Measurements from ENCODE around the gene DDAH1.

The DDAH1 gene

DNA sequence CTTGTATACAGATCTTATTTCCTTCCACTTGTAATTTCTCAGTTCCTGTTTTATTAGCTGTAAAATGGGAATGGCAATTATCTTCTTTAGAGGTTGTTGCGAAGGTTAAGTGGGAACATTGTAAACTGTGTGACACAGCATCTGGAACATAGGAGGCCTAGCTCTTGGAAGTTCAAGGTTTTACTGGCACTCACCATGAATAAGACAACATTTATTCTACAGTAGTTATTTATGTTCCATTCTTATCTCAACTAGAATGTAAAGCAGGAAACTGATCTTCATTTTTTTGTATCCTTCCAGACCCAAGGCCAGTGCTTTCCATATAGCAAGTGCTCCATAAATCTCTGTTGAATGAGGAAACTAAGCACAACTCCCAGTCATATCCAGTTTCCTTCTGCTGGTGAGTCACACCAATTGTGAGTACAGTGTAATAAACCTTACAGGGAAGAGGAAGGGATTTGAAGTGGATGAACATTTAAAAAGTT, 189.9 kb downstream of the DDAH1 start:
- H3K36me3 ChIP-seq = peaks cover 25% of the 10 kb centered on the region
- peaks cover 45 to 54% of the 10 kb centered on the region in 2 experiments for H3K4me1 ChIP-seq (ENCODE audit: control insufficient read depth in 1 of 2, insufficient read depth in 1 of 2, low read depth in 1 of 2, low read length in 1 of 2)
- peak overlapping the region; percentile 93 for H3K27ac ChIP-seq
- peaks cover 6% of the 10 kb centered on the region for H3K27me3 ChIP-seq
- no peaks in the 10 kb centered on the region for H3K9me3 ChIP-seq
- peak overlapping the region; percentile 73 to 98 for H3K4me3 ChIP-seq (ENCODE audit: low read depth in 1 of 2, low read length in 1 of 2)
- TF ChIP-seq, protein P1, sequence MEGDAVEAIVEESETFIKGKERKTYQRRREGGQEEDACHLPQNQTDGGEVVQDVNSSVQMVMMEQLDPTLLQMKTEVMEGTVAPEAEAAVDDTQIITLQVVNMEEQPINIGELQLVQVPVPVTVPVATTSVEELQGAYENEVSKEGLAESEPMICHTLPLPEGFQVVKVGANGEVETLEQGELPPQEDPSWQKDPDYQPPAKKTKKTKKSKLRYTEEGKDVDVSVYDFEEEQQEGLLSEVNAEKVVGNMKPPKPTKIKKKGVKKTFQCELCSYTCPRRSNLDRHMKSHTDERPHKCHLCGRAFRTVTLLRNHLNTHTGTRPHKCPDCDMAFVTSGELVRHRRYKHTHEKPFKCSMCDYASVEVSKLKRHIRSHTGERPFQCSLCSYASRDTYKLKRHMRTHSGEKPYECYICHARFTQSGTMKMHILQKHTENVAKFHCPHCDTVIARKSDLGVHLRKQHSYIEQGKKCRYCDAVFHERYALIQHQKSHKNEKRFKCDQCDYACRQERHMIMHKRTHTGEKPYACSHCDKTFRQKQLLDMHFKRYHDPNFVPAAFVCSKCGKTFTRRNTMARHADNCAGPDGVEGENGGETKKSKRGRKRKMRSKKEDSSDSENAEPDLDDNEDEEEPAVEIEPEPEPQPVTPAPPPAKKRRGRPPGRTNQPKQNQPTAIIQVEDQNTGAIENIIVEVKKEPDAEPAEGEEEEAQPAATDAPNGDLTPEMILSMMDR (IDR thresholded peaks at IDR 0.05) = no peak

DNA sequence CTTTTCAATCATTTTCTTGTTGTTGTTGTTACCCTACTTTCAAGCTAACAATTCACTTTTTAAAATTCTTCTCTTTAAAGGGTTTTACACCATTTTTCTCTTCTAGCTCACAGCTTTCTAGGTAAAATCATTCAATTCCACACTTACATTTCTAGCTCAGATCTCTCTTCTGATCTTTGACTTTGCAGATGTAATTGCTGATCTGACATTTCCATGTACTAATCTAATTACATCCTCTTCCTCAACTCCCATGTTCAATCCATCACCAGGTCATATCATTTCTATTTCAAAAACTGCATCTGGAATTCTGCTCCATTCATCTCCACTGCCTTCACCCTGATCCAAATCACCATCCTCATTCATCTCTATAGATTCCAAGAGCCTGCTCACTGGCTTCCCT, 191.6 kb downstream of the DDAH1 start:
- H3K4me1 ChIP-seq (ENCODE audit: control insufficient read depth in 1 of 2, insufficient read depth in 1 of 2, low read depth in 1 of 2, low read length in 1 of 2) = peaks cover 36 to 43% of the 10 kb centered on the region in 2 experiments
- H3K4me3 ChIP-seq (ENCODE audit: low read depth in 1 of 2, low read length in 1 of 2) = no peak overlapping the region
- no peaks in the 10 kb centered on the region for H3K9me3 ChIP-seq
- TF ChIP-seq, protein P1 (IDR thresholded peaks at IDR 0.05) = no peak
- no peaks in the 10 kb centered on the region for H3K27me3 ChIP-seq
- no peak overlapping the region for H3K27ac ChIP-seq
- H3K36me3 ChIP-seq = peaks cover 42% of the 10 kb centered on the region

DNA sequence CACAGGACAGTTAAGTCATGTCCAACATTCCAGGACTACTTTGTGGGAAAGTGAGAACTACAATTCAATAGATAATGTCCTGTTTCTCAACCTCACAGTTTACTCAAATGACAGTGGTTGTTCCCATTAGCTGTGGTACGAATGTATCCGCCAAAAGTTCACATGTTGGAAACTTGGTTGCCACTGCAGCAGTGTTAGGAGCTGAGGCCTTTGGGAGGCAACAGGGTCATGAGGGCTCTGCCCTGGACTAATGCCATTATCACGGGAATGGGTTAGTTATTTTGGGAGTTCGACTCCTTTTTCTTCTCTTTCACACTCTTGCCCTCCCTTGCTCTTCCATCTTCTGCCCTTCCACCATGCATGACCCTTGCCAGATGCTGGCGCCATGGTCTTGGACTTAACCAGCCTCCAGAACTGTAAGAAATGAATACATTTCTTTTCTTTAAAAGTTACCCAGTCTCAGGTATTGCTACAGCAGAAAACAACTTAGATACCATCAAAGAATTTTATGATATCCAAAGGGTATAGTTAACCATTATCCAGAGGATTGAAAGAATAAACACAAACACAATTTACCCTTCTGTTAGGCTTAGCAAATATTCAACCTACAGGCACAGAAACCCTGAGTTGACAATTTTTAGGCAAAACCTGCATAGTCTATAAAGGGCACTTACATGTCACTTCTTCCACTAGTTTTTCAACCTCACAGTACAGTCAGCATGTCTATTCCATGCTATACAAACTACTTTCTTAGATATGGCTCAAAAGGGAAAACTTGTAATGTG, 196.0 kb downstream of the DDAH1 start:
- H3K4me3 ChIP-seq (ENCODE audit: low read depth in 1 of 2, low read length in 1 of 2) = no peak overlapping the region
- H3K36me3 ChIP-seq = peaks cover 81% of the 10 kb centered on the region
- H3K27ac ChIP-seq = peak overlapping the region; percentile 14

More for the DNA sequence above, 196.0 kb downstream of the DDAH1 start:
- H3K9me3 ChIP-seq = no peaks in the 10 kb centered on the region
- H3K4me1 ChIP-seq (ENCODE audit: control insufficient read depth in 1 of 2, insufficient read depth in 1 of 2, low read depth in 1 of 2, low read length in 1 of 2) = peaks cover 6 to 7% of the 10 kb centered on the region in 2 experiments
- H3K27me3 ChIP-seq = no peaks in the 10 kb centered on the region
- TF ChIP-seq, protein P1 (IDR thresholded peaks at IDR 0.05) = no peak
